Left renal cortex interstitium (tissue), 4 donors: ENCODE data around the gene SEPTIN8. TPM values are rescaled to one million over a fixed set of nuclear protein-coding genes. Genes with fewer than 3 reads are reported as not detected.
A peak's percentile ranks its signal among the peaks of the same experiment; 100 is the strongest.

Source experiments
- DNase-seq, 4 donors: peaks; one replicate each; pipeline ENCODE4 v3.0.0-alpha.2; 2013; ENCODE audit warnings: low read depth in 4 of 4, low spot score in 2 of 4, missing footprints in 1 of 4
- polyA plus RNA-seq, 4 donors: library from polyadenylated mRNA; unstranded; fragments of 120-200 nt; gene quantifications; one replicate each; pipeline ENCODE4 v1.2.1, GENCODE V29; 2013; ENCODE audit not compliant: insufficient read length in 4 of 4

The SEPTIN8 gene
- polyA plus RNA-seq, 4 donors = 74.2 to 84.5 (median 79.2) TPM

- DNase-seq = no peak
These were observed 8.3 kb upstream of the SEPTIN8 start for GRCh38 chr5:132785365-132785764.

GRCh38 chr5:132782101-132782500 lies 5.1 kb upstream of the SEPTIN8 start:
- no peak for DNase-seq

GRCh38 chr5:132781029-132781428 lies 4.0 kb upstream of the SEPTIN8 start:
- no peak for DNase-seq

GRCh38 chr5:132780577-132780976 lies 3.5 kb upstream of the SEPTIN8 start:
- no peak for DNase-seq

- no peak for DNase-seq
These were observed 2.9 kb upstream of the SEPTIN8 start for GRCh38 chr5:132779961-132780360.

- no peak for DNase-seq
These were observed 1.8 kb upstream of the SEPTIN8 start for GRCh38 chr5:132778856-132779255.

GRCh38 chr5:132778129-132778528 lies 1.1 kb upstream of the SEPTIN8 start:
- DNase-seq = no peak

GRCh38 chr5:132776938-132777208 lies 166 bp downstream of the SEPTIN8 start:
- no peak for DNase-seq

GRCh38 chr5:132776131-132776937 lies 705 bp downstream of the SEPTIN8 start:
- peak in 1 of 4 donors; percentile 34 for DNase-seq

- DNase-seq = peak in 1 of 4 donors; percentile 28
These were observed 1.5 kb downstream of the SEPTIN8 start for GRCh38 chr5:132775476-132775961.

- DNase-seq = no peak
These were observed 2.1 kb downstream of the SEPTIN8 start for GRCh38 chr5:132774896-132775295.

GRCh38 chr5:132774406-132774805 lies 2.6 kb downstream of the SEPTIN8 start:
- DNase-seq = no peak

- DNase-seq = no peak
These were observed 3.3 kb downstream of the SEPTIN8 start for GRCh38 chr5:132773601-132774355.

GRCh38 chr5:132773114-132773513 lies 3.9 kb downstream of the SEPTIN8 start:
- no peak for DNase-seq

- DNase-seq = no peak
These were observed 4.6 kb downstream of the SEPTIN8 start for GRCh38 chr5:132772291-132773070.

- DNase-seq = no peak
These were observed 5.5 kb downstream of the SEPTIN8 start for GRCh38 chr5:132771503-132771998.

GRCh38 chr5:132770476-132771159 lies 6.4 kb downstream of the SEPTIN8 start:
- no peak for DNase-seq

- DNase-seq = no peak
These were observed 8.6 kb downstream of the SEPTIN8 start for GRCh38 chr5:132768485-132768868.

- no peak for DNase-seq
These were observed 9.9 kb downstream of the SEPTIN8 start for GRCh38 chr5:132767150-132767549.

- no peak for DNase-seq
These were observed 10.3 kb downstream of the SEPTIN8 start for GRCh38 chr5:132766806-132767055.
